Psoas muscle (tissue), 8 donors: ENCODE results near the gene CRABP2. TPM values are rescaled to one million over a fixed set of nuclear protein-coding genes. Genes with fewer than 3 reads are reported as not detected.

ENCODE experiments used
- ATAC-seq, 4 donors: fragments of 200-7000 bp; cut with Tn5 transposase; one replicate each; pipeline ENCODE4 v1.9.1; 2020; ENCODE audit warnings: moderate library complexity in 3 of 4, mild to moderate bottlenecking in 2 of 4
- DNase-seq, 2 donors: peaks; one replicate each; pipeline ENCODE4 v3.0.0-alpha.2; 2020
- H3K27ac ChIP-seq: fragments of 200-600 bp; one replicate; pipeline ENCODE4 v1.8.0; 2022
- H3K27me3 ChIP-seq, 3 donors: fragments of 200-600 bp in 1 of 3; one replicate each; pipeline versions ENCODE4 v1.6.1 to v1.8.0; 2013 to 2022; ENCODE audit warnings: low read length in 2 of 3, mild to moderate bottlenecking in 2 of 3, moderate library complexity in 1 of 3; ENCODE audit not compliant: insufficient read depth in 3 of 3
- H3K36me3 ChIP-seq, 2 donors: fragments of 200-600 bp in 1 of 2; one replicate each; pipeline versions ENCODE4 v1.6.1 to v1.8.0; 2013 to 2022; ENCODE audit warnings: low read depth in 1 of 2, mild to moderate bottlenecking in 1 of 2, moderate library complexity in 1 of 2; ENCODE audit not compliant: insufficient read depth in 1 of 2
- H3K4me1 ChIP-seq: fragments of 200-600 bp; one replicate; pipeline ENCODE4 v1.8.0; 2022
- H3K4me3 ChIP-seq: fragments of 200-600 bp; one replicate; pipeline ENCODE4 v1.8.0; 2022; ENCODE audit warnings: mild to moderate bottlenecking
- H3K9me3 ChIP-seq: fragments of 200-600 bp; one replicate; pipeline ENCODE4 v1.8.0; 2022
- CTCF ChIP-seq: fragments of 200-600 bp; IDR thresholded peaks from one replicate; pipeline ENCODE4 v1.8.0; 2022; ENCODE audit warnings: antibody characterized with exemption
- WGBS, 3 donors: extraction: QIAGEN DNeasy Blood & Tissue Kit; methylation state at CpG; one replicate each; pipeline versions ENCODE4 v1.1.6 to v1.1.7; 2013; 5-methylcytosine and 5-hydroxymethylcytosine counted together
- intact Hi-C, 2 donors: fragments of 100-400 bp; cut with DNase I; formaldehyde crosslinking; loops; one replicate each; pipeline versions ENCODE4 v1.11.0 to v1.14.2; 2022
- polyA plus RNA-seq, 3 donors: library from polyadenylated mRNA; stranded (reverse); fragments of 200-250 nt; gene quantifications; one replicate each; pipeline ENCODE4 v1.2.3, GENCODE V29; 2013
- total RNA-seq, 4 donors: library from RNA; stranded (reverse); fragmentation: NEBNext Ultra II Directional in 2 of 4; extraction: Animal tissue kit (Norgen Biotek cat#: 25700) in 2 of 4; gene quantifications; one replicate each; pipeline versions ENCODE4 v1.2.1 to v1.2.4, GENCODE V29; 2021 to 2023
- donor health status: healthy with polysubstance abuse.
- donor health status: DM: no; HTN: no; CAD: no; lungs with moderate emphysema.
- donor health status: Bipolar disorder and iron deficiency.
- donor health status: healthy.
- donor health status: DM: yes; HTN: yes; CAD: no.
- donor health status: DM: no; HTN: no; CAD: no.
- donor health status: DM: no; HTN: no; CAD: no.
- donor health status: DM: yes; HTN: yes; CAD: no.

CRABP2 gene
- total and polyA plus RNA-seq, 7 donors: 0.13 to 1.7 (median 0.64) TPM; not detected in 1

- H3K27me3 ChIP-seq: peaks cover 0 to 60% (median 10%) of the 10 kb centered on the region in 3 donors
- ATAC-seq: no peak
- H3K36me3 ChIP-seq: no peaks in the 10 kb centered on the region
- H3K27ac ChIP-seq: no peak overlapping the region
- peaks cover 12% of the 10 kb centered on the region for H3K4me1 ChIP-seq
- H3K9me3 ChIP-seq: no peaks in the 10 kb centered on the region
- no peak for TF ChIP-seq CTCF
- DNase-seq: no peak
- 76 to 85% (median 78%) methylated on average over 9 of the region's 9 CpGs for WGBS, 3 donors
- intact Hi-C loops: no loop called here
- no peak overlapping the region for H3K4me3 ChIP-seq
Observed at GRCh38 chr1:156652992-156653355, 52.4 kb downstream of the CRABP2 start.

GRCh38 chr1:156652131-156652991, 53.0 kb downstream of the CRABP2 start:
- Histone ChIP-seq H3K9me3 (no peaks in the 10 kb centered on the region), H3K36me3 (no peaks in the 10 kb centered on the region), H3K27ac (no peak overlapping the region), H3K4me3 (no peak overlapping the region), H3K27me3 (peaks cover 0 to 65% (median 10%) of the 10 kb centered on the region in 3 donors), H3K4me1 (peaks cover 9% of the 10 kb centered on the region)
- TF ChIP-seq CTCF: no peak
- intact Hi-C loops: no loop called here
- no peak for DNase-seq
- WGBS, 3 donors: 42 to 48% (median 44%) methylated on average over 15 to 16 of the region's 16 CpGs
- no peak for ATAC-seq

Other genes starting within 250 kb of the CRABP2 start
- 100 to 1,000 TPM; 126 to 258 (median 188) TPM for gene MEF2D, start 204.8 kb downstream of the CRABP2 start, total RNA-seq
- 10 to 100 TPM; 43.1 to 65.3 (median 58.4) TPM for gene MEF2D, start 204.8 kb downstream of the CRABP2 start, polyA plus RNA-seq
- gene IQGAP3, start 133.0 kb downstream of the CRABP2 start, total RNA-seq: under 1 TPM; 0.07 to 0.24 (median 0.16) TPM
- under 1 TPM; 0.01 to 0.17 (median 0.04) TPM for gene IQGAP3, start 133.0 kb downstream of the CRABP2 start, polyA plus RNA-seq
- under 1 TPM in 1 of 4 donors, not detected in 3; 0.69 TPM for gene TTC24, start 125.9 kb downstream of the CRABP2 start, total RNA-seq
- under 1 TPM in 2 of 3 donors, not detected in 1; 0.12 to 0.13 TPM for gene TTC24, start 125.9 kb downstream of the CRABP2 start, polyA plus RNA-seq
- gene NAXE, start 113.8 kb downstream of the CRABP2 start, total RNA-seq: 10 to 100 TPM; 44.3 to 77.5 (median 70.8) TPM
- 10 to 100 TPM; 62.6 to 74.4 (median 67.5) TPM for gene NAXE, start 113.8 kb downstream of the CRABP2 start, polyA plus RNA-seq
- 10 to 100 TPM; 30.6 to 77.5 (median 69.6) TPM for gene GPATCH4, start 104.1 kb downstream of the CRABP2 start, total RNA-seq
- 100 to 1,000 TPM in 2 of 3 donors, 10 to 100 TPM in 1; 55.0 to 110 (median 103) TPM for gene GPATCH4, start 104.1 kb downstream of the CRABP2 start, polyA plus RNA-seq
- gene HAPLN2, start 86.2 kb downstream of the CRABP2 start, total RNA-seq: 1 to 10 TPM in 1 of 4 donors, under 1 TPM in 3; 0.28 to 2.2 (median 0.58) TPM
- under 1 TPM; 0.56 to 0.79 (median 0.61) TPM for gene HAPLN2, start 86.2 kb downstream of the CRABP2 start, polyA plus RNA-seq
- gene BCAN, start 63.5 kb downstream of the CRABP2 start, total RNA-seq: under 1 TPM in 2 of 4 donors, not detected in 2; 0.27 to 0.36 TPM
- gene BCAN, start 63.5 kb downstream of the CRABP2 start, polyA plus RNA-seq: under 1 TPM in 2 of 3 donors, not detected in 1; 0.06 to 0.08 TPM
- gene NES, start 28.2 kb downstream of the CRABP2 start, total RNA-seq: 100 to 1,000 TPM in 1 of 4 donors, 10 to 100 TPM in 3; 40.5 to 581 (median 80.2) TPM
- 10 to 100 TPM; 12.3 to 23.8 (median 17.2) TPM for gene NES, start 28.2 kb downstream of the CRABP2 start, polyA plus RNA-seq
- gene METTL25B, start 22.9 kb upstream of the CRABP2 start, total RNA-seq: 10 to 100 TPM; 18.5 to 32.1 (median 28.5) TPM
- gene METTL25B, start 22.9 kb upstream of the CRABP2 start, polyA plus RNA-seq: 10 to 100 TPM; 22.1 to 31.5 (median 27.0) TPM
- gene ISG20L2, start 23.2 kb upstream of the CRABP2 start, total RNA-seq: 10 to 100 TPM in 3 of 4 donors, 1 to 10 TPM in 1; 7.4 to 19.8 (median 16.5) TPM
- 10 to 100 TPM in 2 of 3 donors, 1 to 10 TPM in 1; 7.6 to 20.4 (median 20.2) TPM for gene ISG20L2, start 23.2 kb upstream of the CRABP2 start, polyA plus RNA-seq
- 100 to 1,000 TPM in 2 of 4 donors, 10 to 100 TPM in 2; 86.1 to 137 (median 99.8) TPM for gene MRPL24, start 35.5 kb upstream of the CRABP2 start, total RNA-seq
- gene MRPL24, start 35.5 kb upstream of the CRABP2 start, polyA plus RNA-seq: 100 to 1,000 TPM; 140 to 174 (median 146) TPM
- 100 to 1,000 TPM; 164 to 240 (median 208) TPM for gene HDGF, start 46.1 kb upstream of the CRABP2 start, total RNA-seq
- gene HDGF, start 46.1 kb upstream of the CRABP2 start, polyA plus RNA-seq: 100 to 1,000 TPM; 161 to 367 (median 163) TPM
- 10 to 100 TPM; 43.7 to 69.3 (median 64.0) TPM for gene PRCC, start 62.0 kb upstream of the CRABP2 start, total RNA-seq
- 100 to 1,000 TPM in 1 of 3 donors, 10 to 100 TPM in 2; 46.8 to 107 (median 72.0) TPM for gene PRCC, start 62.0 kb upstream of the CRABP2 start, polyA plus RNA-seq
- under 1 TPM; 0.37 to 0.82 (median 0.60) TPM for gene SH2D2A, start 111.3 kb upstream of the CRABP2 start, total RNA-seq
- gene SH2D2A, start 111.3 kb upstream of the CRABP2 start, polyA plus RNA-seq: under 1 TPM in 2 of 3 donors, not detected in 1; 0.25 to 0.26 TPM
- under 1 TPM in 1 of 4 donors, not detected in 3; 0.07 TPM for gene INSRR, start 153.5 kb upstream of the CRABP2 start, total RNA-seq
- under 1 TPM in 1 of 3 donors, not detected in 2; under 0.01 TPM for gene INSRR, start 153.5 kb upstream of the CRABP2 start, polyA plus RNA-seq
- gene NTRK1, start 155.3 kb upstream of the CRABP2 start, total RNA-seq: under 1 TPM; 0.16 to 0.92 (median 0.44) TPM
- under 1 TPM; 0.07 to 0.65 (median 0.58) TPM for gene NTRK1, start 155.3 kb upstream of the CRABP2 start, polyA plus RNA-seq
- 1 to 10 TPM; 3.8 to 7.3 (median 4.1) TPM for gene PEAR1, start 188.1 kb upstream of the CRABP2 start, total RNA-seq
- gene PEAR1, start 188.1 kb upstream of the CRABP2 start, polyA plus RNA-seq: 1 to 10 TPM; 2.1 to 4.6 (median 2.6) TPM
- not detected for gene LRRC71, start 215.0 kb upstream of the CRABP2 start, total RNA-seq
- gene LRRC71, start 215.0 kb upstream of the CRABP2 start, polyA plus RNA-seq: under 1 TPM in 2 of 3 donors, not detected in 1; 0.03 TPM